DMS79 (cell line): ENCODE results near the gene WDR6.
"Not testable (repeated sequence)": the region's sequence is repeated elsewhere in the genome, so short reads cannot be mapped to it uniquely, and the experiment has no call there.

Experiments used
- DNase-seq: peaks from one replicate; lab custom pipeline; 2025; lab: John Stamatoyannopoulos, UW

The WDR6 gene

DNA sequence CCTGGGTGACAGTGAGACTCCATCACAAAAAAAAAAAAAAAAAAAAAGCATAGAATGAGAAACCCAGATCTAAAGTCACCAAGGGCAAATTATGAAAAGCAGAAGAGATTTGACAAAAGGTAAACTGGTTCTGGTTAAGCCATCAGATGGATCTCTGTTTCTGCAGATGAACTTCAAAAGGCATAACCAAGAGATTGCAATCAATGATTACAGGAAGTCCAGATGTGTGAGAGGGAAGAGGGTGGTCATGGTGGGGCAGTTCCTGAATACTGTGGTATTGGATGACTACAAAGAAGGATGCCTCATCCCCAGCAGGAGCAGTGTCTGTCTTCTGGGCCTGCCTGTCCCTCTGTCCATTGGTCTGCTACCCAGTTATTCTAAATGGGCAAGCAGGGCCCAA is 13.4 kb upstream of the WDR6 start:
- DNase-seq = no peak

DNA sequence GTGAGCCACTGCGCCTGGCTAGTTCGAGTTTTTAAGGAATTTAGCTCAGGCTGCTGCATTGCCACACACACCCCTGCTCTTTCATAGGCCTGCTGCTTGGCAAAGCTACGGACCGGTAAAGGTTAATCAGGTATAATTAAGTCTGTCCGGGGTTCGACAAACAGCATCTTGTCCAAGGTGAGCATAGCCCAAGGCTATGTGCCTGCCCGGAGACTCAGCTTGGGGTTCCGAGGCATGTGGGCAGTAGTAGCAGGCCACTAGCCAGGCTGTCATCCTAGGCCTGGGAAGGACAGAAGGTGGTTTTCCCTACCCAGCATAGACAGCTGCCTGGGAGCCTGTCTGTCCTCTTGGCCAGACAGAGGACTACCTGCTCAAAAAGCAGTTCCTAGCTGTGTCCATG is 10.6 kb upstream of the WDR6 start:
- DNase-seq = no peak

- DNase-seq = no peak
Observed at GRCh38 chr3:48997102-48997635, 10.0 kb upstream of the WDR6 start.

DNA sequence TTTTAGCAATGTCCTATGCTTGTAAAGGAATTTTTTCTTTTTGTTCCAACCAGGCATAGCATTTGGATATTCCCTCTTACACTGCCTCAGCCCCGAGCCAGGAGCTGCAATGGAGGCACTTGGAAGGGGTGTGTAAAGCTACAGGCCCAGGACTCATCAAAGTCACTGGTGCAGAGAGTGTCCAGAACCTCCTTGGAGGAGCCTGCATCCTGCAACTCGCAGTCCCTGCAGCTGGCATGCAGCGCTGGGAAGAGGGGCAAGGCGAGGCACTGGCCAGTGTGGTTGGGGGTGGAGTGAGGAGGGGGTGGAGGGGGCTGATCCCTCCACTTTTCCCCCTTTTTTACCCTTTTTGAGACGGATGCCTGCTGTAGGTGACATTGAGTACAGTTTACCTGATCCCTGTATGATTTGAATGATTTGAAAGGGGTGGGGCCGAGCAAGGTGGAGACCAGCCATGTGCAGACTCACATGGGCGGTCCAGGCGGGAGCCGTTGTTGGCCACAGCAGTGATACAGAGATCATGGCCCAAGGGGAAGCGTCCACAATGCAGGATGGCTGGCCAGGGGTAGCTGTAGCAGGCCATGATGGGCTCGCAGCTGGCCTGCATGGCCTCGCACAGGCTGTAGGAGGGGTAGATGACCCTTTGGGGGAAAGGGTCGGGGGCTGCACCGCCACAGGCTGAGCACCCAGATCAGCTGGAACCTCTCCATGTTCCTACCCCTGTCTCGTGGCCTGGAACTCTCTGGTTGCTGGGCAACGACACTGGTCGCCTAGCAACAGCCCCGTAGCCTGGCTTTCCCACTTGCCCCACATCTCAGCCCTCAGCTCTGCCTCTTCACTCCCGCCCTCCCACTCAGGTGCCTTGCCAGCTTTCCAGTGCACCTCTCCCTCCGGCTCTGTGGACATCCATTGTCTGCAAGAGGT is 9.2 kb upstream of the WDR6 start:
- DNase-seq = peak; percentile 24

DNA sequence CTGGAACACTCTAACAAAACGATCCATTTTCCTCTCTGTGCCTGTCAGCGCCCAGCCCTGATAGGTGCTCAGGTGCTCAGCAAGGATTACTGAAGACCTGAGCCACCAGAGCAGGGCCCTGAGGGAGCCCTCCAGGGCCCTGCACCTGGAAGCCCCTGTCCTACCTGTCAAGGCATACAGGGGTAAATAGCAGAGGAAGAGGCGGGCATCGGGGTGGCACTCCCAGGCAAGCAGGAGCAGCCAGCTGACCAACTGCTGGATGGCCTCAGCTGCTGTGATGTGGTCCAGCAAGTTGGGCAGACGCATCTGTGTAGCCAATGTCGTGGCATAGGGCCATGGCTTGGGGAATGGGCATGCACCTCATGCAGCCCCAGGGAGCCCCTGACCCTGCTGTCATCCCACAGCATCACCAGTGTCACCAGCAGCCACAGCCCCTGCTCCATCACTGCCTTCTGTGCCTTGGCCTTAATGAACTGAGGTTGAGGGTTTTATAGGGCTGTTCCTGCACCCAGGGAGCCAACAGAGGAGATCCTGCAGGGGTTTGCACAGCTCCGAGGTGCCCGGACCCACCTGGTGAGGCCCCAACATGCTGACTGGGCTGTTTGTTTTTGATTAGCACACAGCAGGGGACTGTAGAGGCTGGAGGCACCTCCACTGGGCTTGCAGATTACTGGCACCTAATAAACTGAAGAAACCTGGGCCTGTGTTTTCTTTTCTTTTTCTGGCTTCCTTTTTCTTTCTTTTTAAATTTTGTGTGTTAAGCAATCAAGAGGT is 7.9 kb upstream of the WDR6 start:
- no peak for DNase-seq

DNA sequence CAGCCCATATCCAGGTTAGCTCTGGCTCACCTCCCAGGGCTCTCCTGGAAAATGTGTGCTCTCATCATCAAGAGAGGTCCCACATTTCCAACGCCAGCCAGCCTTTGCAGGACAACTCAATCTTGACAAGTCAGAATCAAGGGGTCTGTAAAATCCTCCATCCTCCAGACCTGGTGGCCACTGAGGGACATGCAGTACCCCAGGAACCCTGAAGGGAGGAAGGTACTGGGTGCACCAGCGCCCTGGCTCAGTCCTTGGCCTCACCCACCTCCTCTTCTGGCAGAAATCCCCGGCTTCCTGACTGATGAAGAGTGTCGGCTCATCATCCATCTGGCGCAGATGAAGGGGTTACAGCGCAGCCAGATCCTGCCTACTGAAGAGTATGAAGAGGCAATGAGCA is 6.0 kb upstream of the WDR6 start:
- no peak for DNase-seq

DNA sequence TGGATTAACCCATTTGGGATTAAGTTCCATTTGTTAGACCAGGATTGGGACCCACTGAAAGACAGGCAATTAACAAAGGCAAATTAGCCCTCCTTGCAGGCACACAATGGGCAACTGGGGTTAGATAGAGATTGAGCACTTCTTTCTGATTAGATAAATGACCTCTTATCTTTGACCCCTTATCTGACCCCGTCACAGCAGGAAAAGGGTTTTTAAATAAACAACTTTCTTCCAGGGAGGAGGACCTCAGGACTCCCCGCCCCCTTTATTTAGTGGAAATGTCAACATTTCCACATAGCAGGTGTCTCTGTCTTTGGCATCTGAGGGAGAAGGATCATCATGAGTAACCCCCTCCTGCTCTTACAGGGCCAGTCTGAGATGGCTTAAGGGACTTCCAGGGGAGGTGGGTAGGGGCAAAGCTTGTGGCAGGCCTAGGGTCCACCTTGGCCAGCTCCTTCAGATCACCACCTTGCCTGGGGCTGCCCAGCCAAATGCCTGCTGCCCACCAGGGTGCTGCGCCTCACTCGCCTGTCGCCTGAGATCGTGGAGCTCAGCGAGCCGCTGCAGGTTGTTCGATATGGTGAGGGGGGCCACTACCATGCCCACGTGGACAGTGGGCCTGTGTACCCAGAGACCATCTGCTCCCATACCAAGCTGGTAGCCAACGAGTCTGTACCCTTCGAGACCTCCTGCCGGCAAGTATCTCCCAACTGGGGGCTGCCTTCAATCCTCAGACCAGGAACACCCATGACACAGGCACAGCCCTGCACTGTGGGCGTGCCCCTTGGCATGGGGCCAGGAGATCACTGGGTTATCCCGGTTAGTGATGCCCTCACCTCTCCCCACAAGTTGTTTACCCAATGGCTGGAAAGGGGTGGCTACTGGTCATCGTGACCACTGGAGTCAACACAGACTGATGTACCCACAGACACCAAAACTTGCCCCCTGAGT is 2.6 kb upstream of the WDR6 start:
- DNase-seq = no peak

- DNase-seq = peak; percentile 74
Observed at GRCh38 chr3:49005303-49005680, 1.9 kb upstream of the WDR6 start.

DNA sequence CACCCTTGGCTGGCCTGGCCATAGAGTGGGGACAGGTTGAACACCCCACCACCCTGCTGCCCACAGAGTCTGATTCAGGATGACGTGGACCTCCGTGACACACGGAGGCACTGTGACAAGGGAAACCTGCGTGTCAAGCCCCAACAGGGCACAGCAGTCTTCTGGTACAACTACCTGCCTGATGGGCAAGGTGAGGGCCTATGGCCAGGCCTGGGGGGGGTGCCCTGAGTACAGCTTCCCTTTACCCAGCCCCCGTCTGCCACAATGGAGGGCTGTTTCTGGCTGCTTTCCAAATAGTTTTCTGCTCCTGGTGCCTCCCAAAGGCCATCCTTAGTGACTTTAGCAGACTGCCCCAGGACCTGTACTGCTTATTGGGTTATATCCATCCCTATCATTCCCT is 1.2 kb upstream of the WDR6 start:
- DNase-seq = no peak

GRCh38 chr3:49006408-49007067 is 653 bp upstream of the WDR6 start:
- no peak for DNase-seq

DNA sequence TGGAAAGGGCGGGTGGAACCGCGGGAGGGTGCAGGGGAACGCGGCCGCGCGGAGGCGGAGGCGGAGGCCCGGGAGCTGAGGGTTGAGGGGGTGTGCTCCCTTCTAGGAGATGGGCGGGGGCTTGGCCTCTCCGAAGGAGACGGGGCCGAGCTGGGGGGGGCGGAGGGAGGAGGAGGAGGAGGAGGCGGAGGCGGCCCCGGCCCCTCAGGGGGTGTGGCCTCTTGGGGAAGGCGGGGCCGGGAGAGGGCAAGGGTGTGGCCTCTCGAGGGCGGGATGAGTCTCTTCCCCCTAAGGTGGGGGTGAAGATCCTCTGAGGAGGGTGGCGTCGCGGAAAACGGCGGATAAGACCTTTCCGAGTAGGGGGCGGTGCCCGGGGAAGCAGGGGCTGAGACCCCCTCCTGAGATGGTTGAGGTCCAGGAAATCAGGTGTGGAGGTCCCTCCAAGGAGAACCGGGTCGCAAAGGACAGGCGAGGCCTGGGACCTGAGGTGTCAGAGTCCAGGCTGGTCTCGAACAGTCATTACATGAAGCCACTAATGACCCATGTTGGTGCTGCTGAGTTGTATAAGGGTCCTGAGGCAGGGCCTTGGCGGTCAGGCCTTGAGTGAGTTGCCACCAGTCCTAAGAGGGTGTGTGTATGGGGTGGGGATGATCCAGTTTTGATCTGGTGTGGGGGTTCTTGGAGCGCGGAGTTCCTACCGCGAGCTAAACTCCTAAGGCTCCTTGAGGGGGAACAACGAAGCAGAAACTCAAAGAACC is 759 bp downstream of the WDR6 start:
- DNase-seq = peak; percentile 38

GRCh38 chr3:49008627-49009026 is 1.4 kb downstream of the WDR6 start:
- DNase-seq = not testable (repeated sequence)

- DNase-seq = no peak
Observed at GRCh38 chr3:49009396-49009795, 2.2 kb downstream of the WDR6 start.

- no peak for DNase-seq
Observed at GRCh38 chr3:49012441-49013017, 5.3 kb downstream of the WDR6 start.

- DNase-seq = no peak
Observed at GRCh38 chr3:49013113-49013737, 6.0 kb downstream of the WDR6 start.

DNA sequence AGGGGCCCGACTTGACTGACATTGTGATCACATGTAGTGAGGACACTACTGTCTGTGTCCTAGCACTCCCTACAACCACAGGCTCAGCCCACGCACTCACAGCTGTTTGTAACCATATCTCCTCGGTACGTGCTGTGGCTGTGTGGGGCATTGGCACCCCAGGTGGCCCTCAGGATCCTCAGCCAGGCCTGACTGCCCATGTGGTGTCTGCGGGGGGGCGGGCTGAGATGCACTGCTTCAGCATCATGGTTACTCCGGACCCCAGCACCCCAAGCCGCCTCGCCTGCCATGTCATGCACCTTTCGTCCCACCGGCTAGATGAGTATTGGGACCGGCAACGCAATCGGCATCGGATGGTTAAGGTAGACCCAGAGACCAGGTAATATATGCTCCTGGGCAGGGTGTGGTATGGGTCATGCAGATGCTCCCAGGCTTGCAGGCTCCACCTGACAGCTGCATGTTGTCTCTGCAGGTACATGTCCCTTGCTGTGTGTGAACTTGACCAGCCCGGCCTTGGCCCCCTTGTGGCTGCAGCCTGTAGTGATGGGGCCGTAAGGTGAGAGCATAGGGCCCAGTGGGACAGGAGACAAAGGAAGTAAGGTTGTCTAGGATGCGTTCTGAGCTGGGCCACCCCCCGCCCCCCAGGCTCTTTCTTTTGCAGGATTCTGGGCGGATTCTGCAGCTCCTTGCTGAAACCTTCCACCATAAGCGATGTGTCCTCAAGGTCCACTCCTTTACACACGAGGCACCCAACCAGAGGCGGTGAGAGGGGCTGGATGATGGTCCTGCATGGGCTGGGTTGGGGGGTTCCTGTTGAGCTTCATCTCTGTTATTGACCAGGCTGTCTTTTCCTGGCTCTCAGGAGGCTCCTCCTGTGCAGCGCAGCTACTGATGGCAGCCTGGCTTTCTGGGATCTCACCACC is 6.8 kb downstream of the WDR6 start:
- no peak for DNase-seq

GRCh38 chr3:49015072-49015471 is 7.9 kb downstream of the WDR6 start:
- no peak for DNase-seq

GRCh38 chr3:49015765-49016164 is 8.6 kb downstream of the WDR6 start:
- no peak for DNase-seq
